ENCODE measurements around the gene RNFT2.
"Not testable (repeated sequence)": the region's sequence is repeated elsewhere in the genome, so short reads cannot be mapped to it uniquely, and the experiment has no call there.

The RNFT2 gene

DNA sequence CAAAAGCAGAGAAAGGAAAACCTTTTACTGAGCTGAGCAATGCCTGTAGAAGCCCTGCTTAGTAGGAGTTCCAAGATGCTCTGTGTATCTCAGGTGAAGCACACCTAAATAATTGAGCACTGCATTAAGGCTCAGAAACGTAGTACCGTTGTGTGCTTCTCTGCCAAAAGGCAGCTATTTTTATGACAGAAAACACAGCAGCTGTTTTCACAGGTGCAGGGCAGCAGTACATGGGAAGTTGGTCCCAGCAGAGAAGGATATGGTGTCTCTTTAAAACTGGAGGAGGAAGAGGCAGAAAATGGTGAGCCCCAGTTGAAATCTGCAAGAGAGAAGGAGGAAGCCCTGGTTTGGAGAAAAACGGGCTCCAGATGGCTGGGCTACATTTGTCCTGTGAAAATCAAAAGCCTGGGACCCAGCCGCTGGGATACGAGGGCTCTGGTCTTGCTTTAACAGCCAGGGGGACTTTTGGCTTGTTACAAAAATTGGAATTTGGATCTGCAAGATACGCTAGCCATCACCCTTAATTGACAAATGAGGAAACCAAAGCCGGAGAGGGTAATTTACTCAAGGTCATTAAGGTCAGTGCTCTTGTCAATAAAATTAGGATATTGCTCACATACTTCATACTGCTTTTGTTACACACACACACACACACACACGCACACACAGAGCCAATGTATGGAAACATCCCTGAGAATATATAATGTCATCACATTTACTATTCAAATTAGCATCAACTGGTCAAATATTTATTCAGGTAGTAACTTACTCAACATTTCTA lies 27.6 kb upstream of the RNFT2 start:
- DNase-seq, result no peak

DNA sequence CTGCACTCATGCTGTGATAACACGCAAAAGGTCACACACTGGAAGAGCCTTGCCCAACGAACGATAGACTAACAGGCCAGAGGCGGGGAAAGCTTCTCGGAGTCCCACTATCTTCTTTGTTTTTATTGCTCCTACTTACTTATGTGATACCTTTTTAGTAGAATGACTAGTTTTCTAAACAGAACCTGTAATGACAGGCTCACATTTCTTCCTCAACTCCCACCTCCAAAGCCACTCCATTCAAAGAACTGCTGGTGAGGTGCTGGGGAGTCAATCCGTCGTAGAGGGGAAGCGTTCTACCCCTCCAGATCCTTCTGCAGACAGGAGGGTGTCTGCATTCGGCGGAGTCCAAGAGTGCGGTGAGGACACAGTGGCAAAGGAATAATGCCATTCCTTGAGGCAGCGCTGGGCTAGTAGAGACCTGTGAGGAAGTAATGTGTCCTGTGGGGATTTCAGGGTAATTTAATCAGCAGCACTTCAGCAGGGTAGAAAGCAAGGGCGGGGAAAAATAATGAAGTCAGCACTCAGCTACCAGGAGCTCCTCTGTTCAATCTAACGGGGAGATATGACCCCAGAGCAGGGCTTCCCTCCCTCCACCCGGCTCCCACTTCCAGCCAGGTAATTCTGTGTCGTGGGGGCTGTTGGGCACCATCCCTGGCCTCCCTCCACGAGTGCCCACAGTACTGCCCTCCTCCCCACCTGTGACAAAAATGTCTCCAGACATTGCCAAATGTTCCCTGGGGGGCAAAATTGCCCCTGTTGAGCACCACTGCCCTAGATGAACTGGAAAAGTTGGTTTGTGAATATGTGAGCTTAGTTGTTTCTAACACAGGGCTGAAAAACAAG lies 25.4 kb upstream of the RNFT2 start:
- DNase-seq, result peak; percentile 70

DNA sequence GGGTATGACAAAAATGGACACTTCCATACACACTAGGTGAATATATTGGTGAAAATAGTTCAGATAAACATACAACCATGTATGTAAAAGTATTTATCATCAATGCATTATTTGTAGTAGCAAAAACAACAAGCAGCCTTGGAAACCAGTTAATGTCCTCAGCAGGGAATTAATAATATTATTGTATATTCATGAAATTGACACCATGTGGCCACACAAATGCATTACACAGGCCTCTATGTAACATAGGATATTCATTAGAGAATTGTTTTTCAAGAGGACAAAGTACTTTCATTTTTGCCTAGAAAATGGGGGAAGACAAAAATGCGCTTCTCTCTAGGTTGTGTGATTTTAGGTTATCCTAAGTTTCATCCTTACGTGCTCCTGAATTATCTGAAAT lies 24.6 kb upstream of the RNFT2 start:
- DNase-seq, result no peak

GRCh38 chr12:116714175-116714574 lies 23.9 kb upstream of the RNFT2 start:
- no peak for DNase-seq

DNA sequence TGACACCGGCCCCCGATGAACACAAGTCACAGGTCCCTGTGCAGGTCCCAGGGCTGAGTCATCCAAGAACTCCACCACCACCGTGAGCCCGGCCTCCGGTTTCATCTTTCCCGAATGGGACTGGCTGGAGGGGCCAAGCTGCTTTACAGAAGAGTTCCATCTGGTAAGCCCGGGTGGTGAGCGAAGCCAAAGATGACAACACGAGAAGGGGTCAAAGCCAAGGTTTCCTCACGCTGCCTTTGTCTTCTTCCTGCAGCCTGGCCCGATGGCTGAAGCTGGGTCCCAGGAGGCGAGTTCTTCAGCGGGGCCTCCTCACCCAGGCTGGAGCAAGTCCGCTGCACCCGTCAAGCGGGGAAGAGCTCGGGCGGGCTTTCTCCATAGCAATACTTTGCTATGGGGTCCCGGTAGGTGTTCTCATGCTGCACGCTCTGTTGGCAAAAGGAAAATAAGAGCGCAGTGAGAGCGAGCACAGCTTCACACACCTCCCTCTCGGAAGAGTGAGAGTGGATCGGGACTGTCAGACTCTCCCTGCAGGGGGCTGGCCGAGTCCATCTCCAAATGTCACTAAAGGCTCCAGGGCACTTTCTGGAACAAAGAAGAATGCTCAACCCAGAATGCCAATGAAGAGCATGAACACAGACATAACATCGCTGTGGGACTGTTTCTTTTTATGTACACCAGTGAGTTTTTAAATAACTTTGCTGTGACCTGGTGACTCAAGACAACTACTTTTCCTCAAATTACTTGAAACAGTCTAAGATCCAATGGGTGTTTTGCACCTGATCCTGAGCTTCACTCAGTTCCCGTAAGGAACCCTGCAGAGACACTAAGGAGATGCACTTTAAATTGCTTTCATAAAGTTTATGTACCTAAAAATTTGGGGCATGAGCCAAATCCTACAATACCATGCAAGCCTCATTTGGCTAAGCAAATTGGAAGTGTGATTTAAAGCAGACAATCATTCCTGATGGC lies 20.4 kb upstream of the RNFT2 start:
- no peak for DNase-seq

DNA sequence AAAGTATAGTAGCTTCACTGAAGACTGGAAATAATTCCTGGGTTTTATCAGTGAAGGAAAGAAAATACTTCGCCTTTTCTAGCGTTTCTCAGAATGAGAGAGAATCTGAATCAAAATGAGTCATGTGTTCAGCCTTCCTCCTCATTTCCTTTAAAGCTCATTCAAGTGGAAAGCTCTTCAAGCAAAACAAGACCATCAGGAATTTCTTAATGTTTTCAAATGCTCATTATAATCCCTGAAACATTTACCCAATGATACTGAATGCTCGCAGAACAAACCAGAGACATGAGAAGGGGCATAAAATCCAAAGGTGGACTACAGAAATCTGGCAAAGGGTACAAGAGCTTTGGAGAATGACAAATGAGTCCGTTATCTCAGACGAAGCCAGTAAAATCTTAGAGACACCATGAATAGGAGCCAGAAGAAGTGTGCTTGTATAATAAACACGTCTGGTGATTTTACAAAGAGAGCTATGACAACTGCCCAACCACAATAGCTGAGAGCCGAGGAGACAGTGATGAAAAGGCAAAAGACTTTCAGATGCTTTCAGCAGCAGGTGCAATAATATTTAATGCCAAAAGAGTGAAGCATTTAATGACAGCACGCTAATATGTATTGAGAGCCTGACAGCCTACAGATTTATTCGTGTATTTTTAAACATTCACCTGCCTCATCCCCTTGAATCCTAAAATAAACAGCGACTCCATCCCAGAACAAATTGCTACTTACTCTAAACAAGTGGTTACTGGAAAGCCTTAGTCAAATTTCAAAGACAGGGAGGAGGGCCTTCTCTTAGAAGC lies 19.3 kb upstream of the RNFT2 start:
- DNase-seq, result no peak

- DNase-seq, result no peak
Observed at GRCh38 chr12:116719731-116720528, 18.2 kb upstream of the RNFT2 start.

- no peak for DNase-seq
Observed at GRCh38 chr12:116722245-116722644, 15.9 kb upstream of the RNFT2 start.

DNA sequence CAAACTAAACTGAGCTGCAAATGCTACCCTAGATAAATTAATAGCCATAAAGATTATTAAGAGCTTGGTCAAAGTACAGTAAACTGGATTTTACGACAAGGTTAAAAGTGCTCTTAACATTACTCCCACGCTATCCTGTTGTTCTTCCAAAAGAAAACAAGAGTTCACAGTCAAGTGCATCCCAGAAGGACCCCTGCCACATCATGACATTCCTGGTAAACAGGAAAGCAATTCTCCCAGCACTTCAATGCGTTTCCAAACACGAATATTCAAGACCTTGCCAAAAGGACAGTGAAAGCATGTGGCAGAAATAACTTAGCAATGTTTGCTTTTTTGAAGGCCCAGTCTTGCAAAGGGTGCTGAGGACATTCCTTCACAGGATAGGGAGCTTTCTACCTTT lies 11.4 kb upstream of the RNFT2 start:
- no peak for DNase-seq

GRCh38 chr12:116727261-116727660 lies 10.9 kb upstream of the RNFT2 start:
- DNase-seq, result no peak

DNA sequence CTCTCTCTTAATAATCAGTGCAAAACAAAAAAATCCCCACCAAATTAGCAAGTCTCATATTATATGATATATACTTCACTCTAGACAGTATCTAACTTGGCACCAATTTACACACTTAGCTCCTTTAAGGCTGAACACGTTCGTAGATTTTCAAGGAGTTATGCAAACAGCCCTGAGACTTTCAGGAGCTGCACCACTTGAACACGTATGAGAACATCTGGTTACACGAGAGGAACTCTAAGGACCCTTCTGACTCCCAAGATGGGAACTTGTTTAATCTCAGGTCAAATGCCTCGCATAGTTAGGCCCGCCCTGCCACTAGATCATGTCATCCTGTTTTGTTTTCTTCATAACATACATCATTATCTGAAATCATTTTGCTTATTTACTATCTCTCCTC lies 10.2 kb upstream of the RNFT2 start:
- no peak for DNase-seq

GRCh38 chr12:116731801-116732200 lies 6.3 kb upstream of the RNFT2 start:
- DNase-seq, result no peak

GRCh38 chr12:116734156-116734768 lies 3.9 kb upstream of the RNFT2 start:
- no peak for DNase-seq

- DNase-seq, result no peak
Observed at GRCh38 chr12:116735084-116735483, 3.0 kb upstream of the RNFT2 start.

DNA sequence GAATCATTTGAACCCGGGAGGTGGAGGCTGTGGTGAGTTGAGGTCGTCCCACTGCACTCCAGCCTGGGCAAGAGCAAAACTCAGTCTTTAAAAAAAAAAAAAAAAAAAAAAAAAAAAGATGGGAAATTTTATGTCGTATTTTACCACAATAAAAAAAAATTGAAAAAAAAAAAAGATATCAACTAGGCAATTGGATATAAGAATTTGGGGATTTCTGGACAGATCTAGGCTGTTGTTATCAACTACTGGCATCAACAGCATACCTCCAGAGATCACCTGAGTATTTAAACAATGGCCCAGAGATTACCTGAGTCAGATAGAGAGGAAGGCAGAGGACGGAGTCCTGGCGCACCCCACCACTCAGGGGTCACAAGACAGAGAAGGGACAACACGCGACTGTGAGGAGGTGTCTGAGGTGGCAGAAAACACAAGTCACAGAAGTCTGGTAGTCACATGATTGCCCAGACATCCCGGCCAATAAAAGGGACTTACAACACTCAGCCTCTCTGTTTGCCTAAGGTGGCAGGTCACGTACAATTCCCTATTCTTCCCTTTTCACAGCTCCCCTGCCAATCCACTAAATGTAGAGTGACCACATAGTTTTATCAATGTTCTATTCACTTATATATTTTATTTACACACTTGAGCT lies 2.0 kb upstream of the RNFT2 start:
- DNase-seq, result no peak

- no peak for DNase-seq
Observed at GRCh38 chr12:116736962-116737773, 947 bp upstream of the RNFT2 start.

DNA sequence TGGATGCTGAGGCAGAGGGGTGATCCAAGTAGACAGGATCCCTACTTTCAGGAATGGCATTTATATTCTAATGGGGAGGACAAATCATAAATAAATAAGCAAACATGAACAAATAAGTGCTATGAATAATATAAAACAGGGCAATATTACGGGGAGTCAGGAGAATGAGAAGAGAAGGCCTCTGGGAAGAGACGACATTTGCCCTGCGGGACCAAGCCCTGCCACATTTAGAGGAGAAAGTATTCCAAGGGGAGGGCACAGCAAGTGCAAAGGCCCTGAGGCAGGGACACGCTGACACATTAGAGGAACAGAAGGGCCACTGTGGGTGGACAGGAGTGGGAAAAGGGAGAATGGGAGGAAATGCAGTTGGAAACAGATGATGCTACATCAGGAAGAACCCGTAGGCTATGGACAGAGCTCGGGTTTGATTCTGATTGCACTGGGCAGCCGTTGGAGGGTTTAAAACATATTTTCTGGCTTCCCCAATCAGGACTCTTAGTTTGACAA lies 1.3 kb downstream of the RNFT2 start:
- DNase-seq, result no peak

GRCh38 chr12:116742787-116743186 lies 4.7 kb downstream of the RNFT2 start:
- DNase-seq, result not testable (repeated sequence)

DNA sequence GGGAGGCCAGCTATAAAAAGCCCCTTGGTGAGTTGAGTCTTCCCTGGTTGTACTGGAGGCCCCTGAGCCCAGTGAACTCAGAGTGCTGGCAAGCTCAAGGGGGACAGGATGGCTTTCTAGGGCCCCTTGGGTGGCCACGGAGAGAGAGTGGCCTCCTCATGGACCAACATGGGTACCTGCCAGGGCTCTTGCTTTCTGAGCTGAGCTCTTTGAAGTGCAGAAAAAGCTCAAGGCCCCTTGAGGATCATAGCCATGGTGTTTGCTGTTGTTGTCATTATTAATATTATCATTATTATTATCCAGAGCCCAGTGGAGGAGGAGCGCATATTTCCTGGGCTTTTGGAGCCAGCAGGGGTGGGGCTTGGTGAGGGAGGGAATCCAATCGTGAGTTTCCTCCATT lies 6.7 kb downstream of the RNFT2 start:
- no peak for DNase-seq

All from NCI-H2171 (cell line).